CD14-positive monocyte (primary cell): ENCODE measurements around the gene CFL1. TPM values are rescaled to one million over a fixed set of nuclear protein-coding genes. Genes with fewer than 3 reads are reported as not detected.
"Not testable (repeated sequence)": the region's sequence is repeated elsewhere in the genome, so short reads cannot be mapped to it uniquely, and the experiment has no call there.

Source experiments
- DNase-seq, 3 donors: peaks; one replicate each; pipeline ENCODE4 v3.0.0-alpha.2; 2011 to 2022
- H2AFZ ChIP-seq: 2 replicates; pipeline ENCODE4 v1.6.0; 2012; ENCODE audit warnings: mild to moderate bottlenecking, low read depth, low read length, inconsistent platforms; ENCODE audit not compliant: insufficient read depth, poor library complexity, severe bottlenecking
- H3K27ac ChIP-seq, 2 donors: 1 replicate in 1 of 2; 2 replicates in 1 of 2; pipeline ENCODE4 v1.5.1; 2012 to 2013; ENCODE audit warnings: low read length in 2 of 2, control low read depth in 1 of 2, inconsistent platforms in 1 of 2, low read depth in 1 of 2, mild to moderate bottlenecking in 1 of 2
- H3K27me3 ChIP-seq, 2 donors: one replicate each; pipeline versions ENCODE4 v1.6.0 to v1.6.1; 2011 to 2013; ENCODE audit warnings: low read length in 2 of 2; ENCODE audit not compliant: control insufficient read depth in 2 of 2, insufficient read depth in 2 of 2
- H3K36me3 ChIP-seq, 2 donors: replicated peaks in 1 of 2; 1 replicate in 1 of 2; 2 replicates in 1 of 2; pipeline versions ENCODE4 v1.5.1 to v1.6.1; 2012 to 2013; ENCODE audit warnings: low read length in 2 of 2, control low read depth in 1 of 2, inconsistent platforms in 1 of 2, mild to moderate bottlenecking in 1 of 2; ENCODE audit not compliant: insufficient read depth in 2 of 2, control insufficient read depth in 1 of 2
- H3K4me1 ChIP-seq, 2 donors: 1 replicate in 1 of 2; 2 replicates in 1 of 2; pipeline versions ENCODE4 v1.5.1 to v1.6.1; 2012 to 2013; ENCODE audit warnings: low read length in 2 of 2, control low read depth in 1 of 2, inconsistent platforms in 1 of 2, mild to moderate bottlenecking in 1 of 2, moderate library complexity in 1 of 2; ENCODE audit not compliant: insufficient read depth in 2 of 2, control insufficient read depth in 1 of 2
- H3K4me2 ChIP-seq: replicated peaks from 2 replicates; pipeline ENCODE3; 2012; ENCODE audit warnings: low read length, moderate library complexity, mild to moderate bottlenecking; ENCODE audit not compliant: poor library complexity, severe bottlenecking; ENCODE audit errors: extremely low read depth
- H3K4me3 ChIP-seq, 3 experiments: fragments of 200-600 bp in 1 of 3; sonication (generic) in 1 of 3; replicated peaks in 1 of 3; 1 replicate in 2 of 3; 2 replicates in 1 of 3; pipeline ENCODE4 v1.5.1; 2011 to 2013; ENCODE audit warnings: low read length in 3 of 3, mild to moderate bottlenecking in 3 of 3, control low read depth in 2 of 3, low read depth in 2 of 3, inconsistent platforms in 1 of 3, moderate library complexity in 1 of 3
- H3K79me2 ChIP-seq: 2 replicates; pipeline ENCODE4 v1.6.0; 2012; ENCODE audit warnings: mild to moderate bottlenecking, control low read depth, inconsistent platforms, low read length, moderate library complexity; ENCODE audit not compliant: insufficient read depth
- H3K9ac ChIP-seq: 2 replicates; pipeline ENCODE4 v1.6.0; 2017; ENCODE audit warnings: low read length, mild to moderate bottlenecking; ENCODE audit not compliant: insufficient read depth, poor library complexity, severe bottlenecking
- H3K9me3 ChIP-seq, 2 donors: replicated peaks in 1 of 2; 1 replicate in 1 of 2; 2 replicates in 1 of 2; pipeline versions ENCODE4 v1.5.1 to v1.6.1; 2012 to 2013; ENCODE audit warnings: low read length in 2 of 2, control low read depth in 1 of 2; ENCODE audit not compliant: control insufficient read depth in 1 of 2, insufficient read depth in 1 of 2
- H4K20me1 ChIP-seq: 2 replicates; pipeline ENCODE4 v1.6.0; 2012; ENCODE audit warnings: mild to moderate bottlenecking, low read length, control low read depth, moderate library complexity; ENCODE audit not compliant: insufficient read depth
- H3K27ac Mint-ChIP-seq, 7 donors: one replicate each; pipeline ENCODE4 v1.8.0; 2020; ENCODE audit warnings: mild to moderate bottlenecking in 7 of 7, mixed read lengths in 7 of 7, moderate library complexity in 6 of 7, inconsistent platforms in 2 of 7
- H3K27me3 Mint-ChIP-seq, 3 donors: one replicate each; pipeline ENCODE4 v1.8.0; 2021 to 2022; ENCODE audit warnings: low read depth in 3 of 3, mild to moderate bottlenecking in 3 of 3, mixed read lengths in 3 of 3, moderate library complexity in 3 of 3, inconsistent platforms in 1 of 3
- H3K36me3 Mint-ChIP-seq, 2 donors: one replicate each; pipeline ENCODE4 v1.8.0; 2020; ENCODE audit warnings: mixed read lengths in 2 of 2, inconsistent platforms in 1 of 2, mild to moderate bottlenecking in 1 of 2
- H3K4me1 Mint-ChIP-seq: one replicate; pipeline ENCODE4 v1.8.0; 2020; ENCODE audit warnings: mild to moderate bottlenecking, mixed read lengths
- H3K4me3 Mint-ChIP-seq, 2 donors: one replicate each; pipeline ENCODE4 v1.8.0; 2020; ENCODE audit warnings: mild to moderate bottlenecking in 2 of 2, mixed read lengths in 2 of 2, moderate library complexity in 1 of 2
- H3K9me3 Mint-ChIP-seq, 7 donors: one replicate each; pipeline ENCODE4 v1.8.0; 2020 to 2022; ENCODE audit warnings: mixed read lengths in 7 of 7, mild to moderate bottlenecking in 6 of 7, moderate library complexity in 6 of 7, inconsistent platforms in 2 of 7
- WGBS: methylation state at CpG from one replicate; pipeline ENCODE4 v1.1.5; 2013; ENCODE audit warnings: missing lambda C conversion rate; ENCODE audit not compliant: insufficient coverage; 5-methylcytosine and 5-hydroxymethylcytosine counted together
- intact Hi-C, 2 donors: fragments of 100-400 bp; cut with micrococcal nuclease; formaldehyde crosslinking; loops; one replicate each; pipeline versions ENCODE4 v1.15.0 to v1.15.1; 2023
- polyA plus RNA-seq, 3 donors: library from polyadenylated mRNA; depleted of rRNA in 1 of 3; unstranded in 2 of 3; stranded (reverse) in 1 of 3; fragments of 300-500 nt in 2 of 3; fragments of >200 nt in 1 of 3; fragmentation: Illumina TruSeq in 2 of 3; gene quantifications; 1 replicate in 2 of 3; 2 replicates in 1 of 3; pipeline ENCODE4 v1.2.3, GENCODE V29; 2012 to 2021
- TF ChIP-seq, protein P1 (sequence below): fragments of 200-600 bp; IDR thresholded peaks from one replicate; pipeline ENCODE4 v1.8.0; 2022; ENCODE audit warnings: antibody characterized with exemption, mild to moderate bottlenecking

Gene CFL1
- polyA plus RNA-seq, 3 donors = 1,281 to 2,233 (median 1,889) TPM

DNA sequence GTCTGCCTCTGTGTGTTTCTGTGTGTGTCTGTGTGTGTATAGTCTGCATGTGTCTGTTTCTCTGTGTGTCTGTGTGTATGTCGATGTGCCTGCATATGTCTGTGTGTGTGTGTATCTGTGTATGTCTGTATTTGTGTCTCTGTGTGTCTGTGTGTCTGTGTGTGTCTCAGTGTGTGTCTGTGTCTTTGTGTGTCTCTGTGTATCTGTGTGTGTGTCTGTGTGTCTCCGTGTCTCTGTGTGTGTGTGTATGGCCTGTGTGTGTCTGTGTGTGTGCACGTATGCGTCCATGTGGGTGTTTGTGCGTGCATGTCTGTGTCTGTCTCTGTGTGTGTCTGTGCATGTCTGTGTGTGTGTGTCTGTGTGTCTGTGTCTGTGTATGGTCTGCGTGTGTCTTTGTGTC, 23.8 kb downstream of the CFL1 start:
- H3K4me2 ChIP-seq = peak overlapping the region; percentile 97
- H3K4me3 ChIP-seq = peak overlapping the region in 2 of 3 experiments; percentile 58 to 85
- peaks cover 2 to 5% of the 10 kb centered on the region in 2 donors for H3K27me3 ChIP-seq
- Mint-ChIP-seq H3K36me3 (no peaks in the 10 kb centered on the region), H3K9me3 (peaks cover 0 to 13% (median 3%) of the 10 kb centered on the region in 7 donors), H3K27me3 (peaks cover 10 to 19% (median 14%) of the 10 kb centered on the region in 3 donors), H3K27ac (no peak overlapping the region), H3K4me3 (no peak overlapping the region), H3K4me1 (peaks cover 13% of the 10 kb centered on the region)
- TF ChIP-seq, protein P1, sequence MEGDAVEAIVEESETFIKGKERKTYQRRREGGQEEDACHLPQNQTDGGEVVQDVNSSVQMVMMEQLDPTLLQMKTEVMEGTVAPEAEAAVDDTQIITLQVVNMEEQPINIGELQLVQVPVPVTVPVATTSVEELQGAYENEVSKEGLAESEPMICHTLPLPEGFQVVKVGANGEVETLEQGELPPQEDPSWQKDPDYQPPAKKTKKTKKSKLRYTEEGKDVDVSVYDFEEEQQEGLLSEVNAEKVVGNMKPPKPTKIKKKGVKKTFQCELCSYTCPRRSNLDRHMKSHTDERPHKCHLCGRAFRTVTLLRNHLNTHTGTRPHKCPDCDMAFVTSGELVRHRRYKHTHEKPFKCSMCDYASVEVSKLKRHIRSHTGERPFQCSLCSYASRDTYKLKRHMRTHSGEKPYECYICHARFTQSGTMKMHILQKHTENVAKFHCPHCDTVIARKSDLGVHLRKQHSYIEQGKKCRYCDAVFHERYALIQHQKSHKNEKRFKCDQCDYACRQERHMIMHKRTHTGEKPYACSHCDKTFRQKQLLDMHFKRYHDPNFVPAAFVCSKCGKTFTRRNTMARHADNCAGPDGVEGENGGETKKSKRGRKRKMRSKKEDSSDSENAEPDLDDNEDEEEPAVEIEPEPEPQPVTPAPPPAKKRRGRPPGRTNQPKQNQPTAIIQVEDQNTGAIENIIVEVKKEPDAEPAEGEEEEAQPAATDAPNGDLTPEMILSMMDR = no peak
- no peaks in the 10 kb centered on the region for H3K36me3 ChIP-seq
- peaks cover 16 to 19% of the 10 kb centered on the region in 2 donors for H3K4me1 ChIP-seq
- no peak overlapping the region for H3K27ac ChIP-seq
- peaks cover 0 to 3% of the 10 kb centered on the region in 2 donors for H3K9me3 ChIP-seq
- WGBS = 44% methylated on average over 6 of the region's 6 CpGs
- peak overlapping the region; percentile 66 for H3K9ac ChIP-seq
- no peak for DNase-seq
- intact Hi-C loops = no loop called here
- H3K79me2 ChIP-seq = no peaks in the 10 kb centered on the region
- no peaks in the 10 kb centered on the region for H4K20me1 ChIP-seq
- H2AFZ ChIP-seq = peak overlapping the region; percentile 94

DNA sequence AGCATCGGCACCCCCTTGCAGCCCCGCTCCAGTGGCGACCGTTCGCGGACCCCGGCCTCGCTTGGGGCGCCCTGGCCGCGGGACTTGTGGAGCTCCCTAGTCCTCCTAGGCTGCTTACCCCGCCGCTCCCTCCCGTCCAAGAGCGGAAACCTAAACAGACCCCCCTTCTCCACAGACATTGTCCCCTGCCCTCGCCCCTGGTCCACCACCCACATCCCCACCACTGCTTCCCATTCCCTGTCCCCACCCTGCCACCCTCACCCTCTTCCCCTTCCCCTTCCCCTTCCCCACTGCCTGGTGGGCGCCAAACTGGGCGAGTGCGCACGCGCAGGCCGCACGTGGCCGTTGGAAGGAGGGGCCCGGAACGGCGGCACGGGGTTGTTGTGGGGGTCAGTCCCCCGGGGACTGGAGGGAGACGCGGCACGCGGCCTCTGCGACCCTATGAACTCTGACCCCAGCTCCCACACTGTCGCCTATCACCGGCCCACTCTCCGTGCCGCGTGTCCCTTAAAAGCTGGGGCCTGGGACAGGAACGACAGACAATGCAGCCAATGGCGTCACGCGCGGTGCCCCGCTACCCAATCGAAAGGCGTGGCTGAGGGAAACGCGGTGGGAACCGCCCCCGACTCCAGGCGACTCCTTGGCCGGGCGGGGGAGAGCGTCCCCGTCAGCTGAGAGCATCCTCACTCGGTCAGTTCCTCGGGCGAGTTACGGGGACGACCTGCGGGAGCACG, 24.5 kb downstream of the CFL1 start, which contains the start of gene SNX32:
Gene SNX32 (plus strand): TSS at position 667 of the 734 bp plus-strand sequence. CDS start 103 bp downstream, outside the sequence.
- intact Hi-C loops = no loop called here
- H3K9ac ChIP-seq = peak within 1 kb of the TSS; percentile 66

DNA sequence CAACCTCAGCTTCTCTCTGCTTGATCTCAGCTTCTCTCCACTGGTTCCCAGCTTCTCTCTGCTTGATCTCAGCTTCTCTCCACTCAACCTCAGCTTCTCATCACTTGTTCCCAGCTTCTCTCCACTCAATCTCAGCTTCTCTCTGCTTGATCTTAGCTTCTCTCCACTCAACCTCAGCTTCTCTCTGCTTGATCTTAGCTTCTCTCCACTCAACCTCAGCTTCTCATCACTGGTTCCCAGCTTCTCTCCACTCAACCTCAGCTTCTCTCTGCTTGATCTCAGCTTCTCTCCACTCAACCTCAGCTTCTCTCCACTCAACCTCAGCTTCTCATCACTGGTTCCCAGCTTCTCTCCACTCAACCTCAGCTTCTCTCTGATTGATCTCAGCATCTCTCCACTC, 25.7 kb downstream of the CFL1 start:
- peak overlapping the region in 1 of 2 donors; percentile 49 for H3K4me3 Mint-ChIP-seq

More for the DNA sequence above, 24.5 kb downstream of the CFL1 start, which contains the start of gene SNX32:
- TF ChIP-seq, protein P1 = no peak
- 0% methylated on average over 52 of the region's 63 CpGs for WGBS
- peaks cover 13% of the 10 kb centered on the region for H3K4me1 Mint-ChIP-seq
- Histone ChIP-seq H3K27me3 (peaks cover 2 to 5% of the 10 kb centered on the region in 2 donors), H3K27ac (peak within 1 kb of the TSS in 1 of 2 donors; percentile 62), H3K36me3 (no peaks in the 10 kb centered on the region), H3K79me2 (no peaks in the 10 kb centered on the region), H3K4me2 (peak within 1 kb of the TSS; percentile 97), H3K4me1 (peaks cover 16 to 19% of the 10 kb centered on the region in 2 donors), H4K20me1 (no peaks in the 10 kb centered on the region), H3K9me3 (peaks cover 0 to 3% of the 10 kb centered on the region in 2 donors), H3K4me3 (peak within 1 kb of the TSS; percentile 55 to 85 (median 58)), H2AFZ (peak within 1 kb of the TSS; percentile 94)
- peaks cover 0 to 13% (median 3%) of the 10 kb centered on the region in 7 donors for H3K9me3 Mint-ChIP-seq
- DNase-seq = peak; percentile 89 to 95 (median 92)
- H3K27ac Mint-ChIP-seq = peak within 1 kb of the TSS in 2 of 7 donors; percentile 20 to 34
- no peaks in the 10 kb centered on the region for H3K36me3 Mint-ChIP-seq
- H3K27me3 Mint-ChIP-seq = peaks cover 10 to 19% (median 14%) of the 10 kb centered on the region in 3 donors
- no peak within 1 kb of the TSS for H3K4me3 Mint-ChIP-seq

More for the DNA sequence above, 25.7 kb downstream of the CFL1 start:
- H3K27ac Mint-ChIP-seq, intact Hi-C loops, H2AFZ ChIP-seq, H3K79me2 ChIP-seq, DNase-seq, H3K36me3 Mint-ChIP-seq, H3K27ac ChIP-seq, H3K9ac ChIP-seq, H4K20me1 ChIP-seq, H3K9me3 ChIP-seq, H3K4me3 ChIP-seq, H3K9me3 Mint-ChIP-seq, H3K36me3 ChIP-seq, H3K27me3 ChIP-seq, H3K4me2 ChIP-seq: not testable (repeated sequence)
- Mint-ChIP-seq H3K27me3 (peaks cover 10 to 19% (median 16%) of the 10 kb centered on the region in 3 donors), H3K4me1 (peaks cover 20% of the 10 kb centered on the region)
- H3K4me1 ChIP-seq = peaks cover 19% of the 10 kb centered on the region in 2 donors
